ENCODE measurements around the gene ZNF609. TPM values are rescaled to one million over a fixed set of nuclear protein-coding genes. Genes with fewer than 3 reads are reported as not detected.

ZNF609 gene
- total RNA-seq, 1 experiment from 2014 or later: 9.9 TPM

DNA sequence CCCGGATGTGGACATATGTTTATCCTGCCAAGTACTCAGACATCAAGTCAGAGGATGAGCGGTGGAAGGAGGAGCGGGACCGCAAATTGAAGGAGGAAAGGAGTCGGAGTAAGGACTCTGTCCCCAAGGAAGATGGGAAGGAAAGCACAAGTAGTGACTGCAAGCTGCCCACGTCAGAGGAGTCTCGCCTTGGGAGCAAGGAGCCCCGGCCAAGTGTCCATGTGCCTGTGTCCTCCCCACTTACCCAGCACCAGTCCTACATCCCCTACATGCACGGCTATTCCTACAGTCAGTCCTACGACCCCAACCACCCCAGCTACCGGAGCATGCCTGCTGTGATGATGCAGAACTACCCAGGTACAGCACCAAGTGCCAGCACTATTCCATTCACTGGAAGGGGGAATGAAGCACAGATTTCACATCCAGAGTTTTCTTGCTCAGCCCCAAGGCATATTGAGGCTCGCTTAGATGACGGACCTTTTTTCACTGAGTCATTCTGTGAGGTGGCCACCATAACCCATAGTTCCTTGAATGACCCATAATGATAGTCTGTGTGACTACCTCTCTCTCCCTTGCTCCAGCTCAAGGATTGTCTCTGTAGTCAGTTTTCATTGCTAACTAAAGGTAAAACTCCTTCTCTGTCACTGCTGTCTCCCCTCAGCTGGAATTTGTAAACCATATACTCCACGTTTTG, 217.9 kb downstream of the ZNF609 start:
- Histone ChIP-seq H2AFZ (ENCODE audit: low read length) (no peak overlapping the region), H3K36me3 (ENCODE audit: low read depth, low read length) (peaks cover 12% of the 10 kb centered on the region; the same call in 1 of the 2 replicates), H3K4me2 (ENCODE audit: low read length) (no peak overlapping the region), H3K9me2 (replicated peaks; ENCODE audit: low read length) (no peaks in the 10 kb centered on the region), H3K27ac (ENCODE audit: low read length) (no peak overlapping the region), H3K27me3 (ENCODE audit: low read length) (no peaks in the 10 kb centered on the region), H3K4me1 (ENCODE audit: insufficient read depth, low read length) (no peaks in the 10 kb centered on the region), H3K9me3 (ENCODE audit: low read length) (no peaks in the 10 kb centered on the region), H3F3A (ENCODE audit: low read length, unreplicated experiment) (no peaks in the 10 kb centered on the region), H3K4me3 (ENCODE audit: low read length) (no peak overlapping the region), H3K9ac (ENCODE audit: low read length) (no peak overlapping the region), H3K79me2 (ENCODE audit: low read length) (no peaks in the 10 kb centered on the region), H4K20me1 (ENCODE audit: low read length) (no peaks in the 10 kb centered on the region)
- BruUV-seq (replicated peaks): no TSS peak
- ChIA-PET CTCF (interaction anchor here (1.7 kb wide), 1 partner anchor 234 kb away, joined by 3 read pairs; no protein-coding TSS in a partner anchor), POLR2A (ENCODE audit: unreplicated experiment) (no interaction called here)
- ATAC-seq: no peak
- TF ChIP-seq EZH2 (IDR thresholded peaks at IDR 0.05; ENCODE audit: low read length, unreplicated experiment) (no peak), EZH2phosphoT487 (IDR thresholded peaks at IDR 0.05; ENCODE audit: borderline replicate concordance, low read length) (no peak)
- no peak for DNase-seq
- intact Hi-C loops (cut with micrococcal nuclease): no loop called here

DNA sequence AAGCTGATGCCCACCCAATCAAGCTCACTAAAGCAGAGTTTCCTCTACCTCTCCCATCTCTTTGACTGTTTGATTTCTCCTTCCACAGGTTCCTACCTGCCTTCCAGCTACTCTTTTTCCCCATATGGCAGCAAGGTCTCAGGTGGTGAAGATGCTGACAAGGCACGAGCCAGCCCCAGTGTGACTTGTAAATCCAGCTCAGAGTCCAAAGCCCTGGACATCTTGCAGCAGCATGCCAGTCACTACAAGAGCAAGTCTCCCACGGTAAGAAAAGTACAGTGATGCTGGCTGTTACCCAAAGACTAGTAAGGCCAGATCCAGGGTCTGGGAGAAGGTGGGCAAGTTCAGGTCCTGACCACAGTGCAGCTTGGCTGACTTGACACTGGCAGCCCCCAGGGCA, 219.7 kb downstream of the ZNF609 start:
- TF ChIP-seq CTCF (conservative IDR thresholded peaks at IDR 0.05; ENCODE audit: low read depth, low read length) (no peak), EZH2phosphoT487 (IDR thresholded peaks at IDR 0.05; ENCODE audit: borderline replicate concordance, low read length) (no peak), EZH2 (IDR thresholded peaks at IDR 0.05; ENCODE audit: low read length, unreplicated experiment) (no peak)
- CTCF ChIA-PET: interaction anchor here (0.6 to 1.7 kb wide), 2 partner anchors 34 to 236 kb away, joined by 3 to 6 read pairs; no protein-coding TSS in a partner anchor
- BruUV-seq (replicated peaks): no TSS peak
- no peak overlapping the region for H3K27ac ChIP-seq (ENCODE audit: low read length)
- ATAC-seq: no peak
- no peak overlapping the region for H2AFZ ChIP-seq (ENCODE audit: low read length)
- no peak overlapping the region for H3K4me2 ChIP-seq (ENCODE audit: low read length)
- POLR2A ChIA-PET (ENCODE audit: unreplicated experiment): no interaction called here
- peaks cover 17% of the 10 kb centered on the region; the same call in 1 of the 2 replicates for H3K36me3 ChIP-seq (ENCODE audit: low read depth, low read length)
- intact Hi-C loops (cut with micrococcal nuclease): no loop called here
- no peak overlapping the region for H3K9ac ChIP-seq (ENCODE audit: low read length)
- H3K4me1 ChIP-seq (ENCODE audit: insufficient read depth, low read length): no peaks in the 10 kb centered on the region
- H3K27me3 ChIP-seq (ENCODE audit: low read length): no peaks in the 10 kb centered on the region
- H3K79me2 ChIP-seq (ENCODE audit: low read length): no peaks in the 10 kb centered on the region
- no peaks in the 10 kb centered on the region for H3F3A ChIP-seq (ENCODE audit: low read length, unreplicated experiment)
- H4K20me1 ChIP-seq (ENCODE audit: low read length): no peaks in the 10 kb centered on the region
- H3K9me2 ChIP-seq (replicated peaks; ENCODE audit: low read length): no peaks in the 10 kb centered on the region
- no peak for DNase-seq
- H3K9me3 ChIP-seq (ENCODE audit: low read length): no peaks in the 10 kb centered on the region
- no peak overlapping the region for H3K4me3 ChIP-seq (ENCODE audit: low read length)

DNA sequence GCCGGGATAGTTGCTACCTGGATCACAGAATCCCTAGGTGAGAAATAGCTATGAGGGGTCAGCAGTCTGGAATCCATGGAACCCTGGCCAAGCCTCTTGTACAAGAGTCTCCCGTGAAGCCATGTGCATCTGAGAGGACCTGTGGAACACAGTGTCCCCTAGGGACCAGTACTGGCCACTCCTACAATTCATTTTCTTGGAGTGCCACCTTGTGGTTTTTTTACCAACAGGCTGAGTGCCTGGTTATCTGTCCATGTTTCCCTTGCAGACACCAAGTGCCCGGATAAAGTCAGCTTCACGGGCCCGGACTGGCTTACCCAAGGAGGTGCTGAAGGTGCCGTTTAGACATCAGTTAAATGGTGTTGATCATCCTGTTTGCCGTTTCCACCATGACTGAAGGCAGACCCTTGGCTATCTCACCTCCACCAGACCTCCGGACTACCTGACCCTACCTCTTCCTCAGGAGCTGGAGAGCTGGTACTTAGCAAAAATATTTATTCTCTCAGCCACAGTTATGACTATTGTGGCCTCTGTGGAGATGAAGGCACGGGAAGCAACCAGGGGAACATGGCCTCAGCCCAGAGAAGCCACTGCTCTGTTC, 221.1 kb downstream of the ZNF609 start:
- ATAC-seq: peak; percentile 97
- peak; percentile 87 for TF ChIP-seq CTCF (conservative IDR thresholded peaks at IDR 0.05; ENCODE audit: low read depth, low read length)
- no peak for TF ChIP-seq EZH2 (IDR thresholded peaks at IDR 0.05; ENCODE audit: low read length, unreplicated experiment)
- Histone ChIP-seq H3K9ac (ENCODE audit: low read length) (no peak overlapping the region), H3K27ac (ENCODE audit: low read length) (no peak overlapping the region), H3K4me2 (ENCODE audit: low read length) (no peak overlapping the region), H3K9me3 (ENCODE audit: low read length) (no peaks in the 10 kb centered on the region), H4K20me1 (ENCODE audit: low read length) (no peaks in the 10 kb centered on the region), H3F3A (ENCODE audit: low read length, unreplicated experiment) (no peaks in the 10 kb centered on the region), H3K9me2 (replicated peaks; ENCODE audit: low read length) (no peaks in the 10 kb centered on the region), H2AFZ (ENCODE audit: low read length) (no peak overlapping the region), H3K79me2 (ENCODE audit: low read length) (no peaks in the 10 kb centered on the region), H3K36me3 (ENCODE audit: low read depth, low read length) (peaks cover 17% of the 10 kb centered on the region; the same call in 1 of the 2 replicates), H3K27me3 (ENCODE audit: low read length) (no peaks in the 10 kb centered on the region), H3K4me1 (ENCODE audit: insufficient read depth, low read length) (no peaks in the 10 kb centered on the region), H3K4me3 (ENCODE audit: low read length) (no peak overlapping the region)
- no TSS peak for BruUV-seq (replicated peaks)
- ChIA-PET CTCF (interaction anchor here (1.0 kb wide), 1 partner anchor 46 kb away, joined by 3 read pairs; no protein-coding TSS in a partner anchor), POLR2A (ENCODE audit: unreplicated experiment) (no interaction called here)
- peak; percentile 77 for DNase-seq
- intact Hi-C loops (cut with micrococcal nuclease): loop anchor here (1.0 kb wide), 1 partner anchor 254 kb away; no protein-coding TSS in a partner anchor
